Measurements from ENCODE around the gene PLEKHA1. TPM values are rescaled to one million over a fixed set of nuclear protein-coding genes. Genes with fewer than 3 reads are reported as not detected.

The PLEKHA1 gene
- total RNA-seq, 4 donors from 2014 or later = 19.2 to 52.2 (median 35.0) TPM

DNA sequence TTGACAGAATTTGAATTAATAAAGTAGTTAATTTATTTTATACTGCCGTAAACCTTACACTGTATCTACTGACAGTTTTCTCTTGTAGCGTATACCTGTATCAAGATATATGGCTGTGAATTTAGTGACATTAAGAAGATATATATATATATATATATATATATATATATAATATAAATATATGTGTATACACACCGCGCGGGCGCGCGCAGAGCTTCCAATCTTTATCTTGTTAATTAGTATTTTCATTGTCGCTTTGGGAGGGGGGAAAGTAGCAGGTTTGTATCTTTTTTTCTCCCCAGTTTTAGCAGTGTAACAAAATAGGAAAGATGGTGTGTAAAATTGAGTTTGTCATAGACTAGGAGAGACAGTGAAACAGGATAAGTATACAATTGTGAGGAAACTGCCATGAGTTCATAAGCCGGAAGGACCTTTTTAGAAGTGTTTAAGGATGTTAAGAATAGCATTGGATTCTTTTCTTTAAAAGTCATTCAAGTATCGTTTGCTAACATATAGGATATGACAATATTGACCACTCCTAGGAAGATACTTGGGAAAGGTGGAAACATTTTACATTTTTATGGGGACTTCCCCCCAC is 2.0 kb downstream of the PLEKHA1 start:
- Histone ChIP-seq H3K4me1 (peaks cover 0 to 47% (median 23%) of the 10 kb centered on the region in 4 donors), H3K27ac (peak overlapping the region in 1 of 4 donors; percentile 97), H3K27me3 (no peaks in the 10 kb centered on the region), H3K36me3 (peaks cover 0 to 6% (median 0%) of the 10 kb centered on the region in 3 donors), H3K4me3 (peak overlapping the region in 1 of 4 donors; percentile 86), H3K9me3 (no peaks in the 10 kb centered on the region)
- TF ChIP-seq EP300 (IDR thresholded peaks at IDR 0.05) (no peak), POLR2A (IDR thresholded peaks at IDR 0.05) (no peak)
- TF ChIP-seq, protein P1, sequence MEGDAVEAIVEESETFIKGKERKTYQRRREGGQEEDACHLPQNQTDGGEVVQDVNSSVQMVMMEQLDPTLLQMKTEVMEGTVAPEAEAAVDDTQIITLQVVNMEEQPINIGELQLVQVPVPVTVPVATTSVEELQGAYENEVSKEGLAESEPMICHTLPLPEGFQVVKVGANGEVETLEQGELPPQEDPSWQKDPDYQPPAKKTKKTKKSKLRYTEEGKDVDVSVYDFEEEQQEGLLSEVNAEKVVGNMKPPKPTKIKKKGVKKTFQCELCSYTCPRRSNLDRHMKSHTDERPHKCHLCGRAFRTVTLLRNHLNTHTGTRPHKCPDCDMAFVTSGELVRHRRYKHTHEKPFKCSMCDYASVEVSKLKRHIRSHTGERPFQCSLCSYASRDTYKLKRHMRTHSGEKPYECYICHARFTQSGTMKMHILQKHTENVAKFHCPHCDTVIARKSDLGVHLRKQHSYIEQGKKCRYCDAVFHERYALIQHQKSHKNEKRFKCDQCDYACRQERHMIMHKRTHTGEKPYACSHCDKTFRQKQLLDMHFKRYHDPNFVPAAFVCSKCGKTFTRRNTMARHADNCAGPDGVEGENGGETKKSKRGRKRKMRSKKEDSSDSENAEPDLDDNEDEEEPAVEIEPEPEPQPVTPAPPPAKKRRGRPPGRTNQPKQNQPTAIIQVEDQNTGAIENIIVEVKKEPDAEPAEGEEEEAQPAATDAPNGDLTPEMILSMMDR (IDR thresholded peaks at IDR 0.05) = no peak
- WGBS, 2 donors = 76 to 78% methylated on average over 11 of the region's 11 CpGs
- no peak for DNase-seq (ENCODE audit: low spot score in 2 of 2)

GRCh38 chr10:122379041-122379440 is 4.5 kb downstream of the PLEKHA1 start:
- DNase-seq (ENCODE audit: low spot score in 2 of 2) = no peak
- Histone ChIP-seq H3K9me3 (no peaks in the 10 kb centered on the region), H3K36me3 (peaks cover 0 to 6% (median 0%) of the 10 kb centered on the region in 3 donors), H3K4me3 (no peak overlapping the region), H3K27me3 (no peaks in the 10 kb centered on the region), H3K4me1 (peaks cover 0 to 29% (median 10%) of the 10 kb centered on the region in 4 donors), H3K27ac (no peak overlapping the region)
- 95% methylated on average over 5 of the region's 5 CpGs for WGBS, 2 donors
- no peak for TF ChIP-seq POLR2A (IDR thresholded peaks at IDR 0.05)

DNA sequence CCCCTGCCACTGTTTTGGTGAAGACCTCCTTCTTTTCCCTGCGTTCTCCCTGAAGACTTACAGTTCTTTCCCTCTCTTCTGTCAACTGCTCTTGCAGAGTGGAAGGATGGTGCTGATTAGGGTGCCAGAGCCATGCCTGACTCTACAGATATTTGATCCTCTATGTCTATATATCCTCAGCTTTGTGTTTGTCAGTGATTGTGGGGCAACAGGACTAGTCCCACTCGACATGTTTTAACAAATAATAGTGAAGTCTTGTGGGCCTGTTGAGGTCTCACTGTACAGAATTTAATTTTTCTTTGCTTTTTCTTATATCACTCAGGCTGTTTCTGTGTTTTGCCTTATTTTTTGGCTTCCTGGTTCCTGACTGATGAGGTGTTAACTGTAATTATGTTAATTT is 5.0 kb downstream of the PLEKHA1 start:
- Histone ChIP-seq H3K36me3 (peaks cover 0 to 6% (median 0%) of the 10 kb centered on the region in 3 donors), H3K27me3 (no peaks in the 10 kb centered on the region), H3K4me3 (no peak overlapping the region), H3K27ac (no peak overlapping the region), H3K4me1 (peaks cover 0 to 28% (median 10%) of the 10 kb centered on the region in 4 donors), H3K9me3 (no peaks in the 10 kb centered on the region)
- 88 to 94% methylated on average over 2 of the region's 2 CpGs for WGBS, 2 donors
- TF ChIP-seq POLR2A (IDR thresholded peaks at IDR 0.05) (no peak), EP300 (IDR thresholded peaks at IDR 0.05) (no peak)
- TF ChIP-seq, protein P1 (IDR thresholded peaks at IDR 0.05) = no peak
- DNase-seq (ENCODE audit: low spot score in 2 of 2) = no peak

DNA sequence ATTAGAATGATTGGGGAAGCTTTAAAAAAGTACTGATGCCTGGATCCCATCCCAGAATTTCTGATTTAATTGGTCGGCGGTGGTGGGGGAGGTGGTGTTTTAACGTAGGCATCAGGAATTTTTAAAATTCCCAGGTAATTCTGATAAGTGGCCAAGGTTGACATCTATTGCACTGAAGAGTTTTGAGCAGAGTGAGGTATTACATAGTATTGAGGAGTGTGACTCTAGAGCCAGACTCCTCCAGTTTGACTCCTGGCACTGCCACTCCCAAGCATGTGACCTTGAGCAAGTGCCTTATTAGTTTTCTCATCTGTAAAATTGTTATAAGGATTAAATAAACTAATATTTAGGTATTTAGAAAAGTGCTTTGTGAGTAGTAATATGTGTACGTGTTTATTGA is 6.2 kb downstream of the PLEKHA1 start:
- H3K4me3 ChIP-seq = no peak overlapping the region
- H3K4me1 ChIP-seq = peaks cover 0 to 26% (median 10%) of the 10 kb centered on the region in 4 donors
- TF ChIP-seq POLR2A (IDR thresholded peaks at IDR 0.05) (no peak), EP300 (IDR thresholded peaks at IDR 0.05) (no peak)
- TF ChIP-seq, protein P1 (IDR thresholded peaks at IDR 0.05) = no peak
- peaks cover 0 to 6% (median 0%) of the 10 kb centered on the region in 3 donors for H3K36me3 ChIP-seq
- H3K9me3 ChIP-seq = no peaks in the 10 kb centered on the region
- no peak overlapping the region for H3K27ac ChIP-seq
- WGBS, 2 donors = 93 to 96% methylated on average over 4 of the region's 4 CpGs
- H3K27me3 ChIP-seq = no peaks in the 10 kb centered on the region
- DNase-seq (ENCODE audit: low spot score in 2 of 2) = no peak

GRCh38 chr10:122381680-122382079 is 7.2 kb downstream of the PLEKHA1 start:
- Histone ChIP-seq H3K27me3 (no peaks in the 10 kb centered on the region), H3K9me3 (no peaks in the 10 kb centered on the region), H3K4me1 (peaks cover 0 to 16% (median 4%) of the 10 kb centered on the region in 4 donors), H3K4me3 (no peak overlapping the region), H3K27ac (no peak overlapping the region), H3K36me3 (peaks cover 0 to 6% (median 0%) of the 10 kb centered on the region in 3 donors)
- WGBS, 2 donors = 81 to 82% methylated on average over 2 of the region's 2 CpGs
- DNase-seq (ENCODE audit: low spot score in 2 of 2) = no peak
- TF ChIP-seq EP300 (IDR thresholded peaks at IDR 0.05) (no peak), POLR2A (IDR thresholded peaks at IDR 0.05) (no peak)
- TF ChIP-seq, protein P1 (IDR thresholded peaks at IDR 0.05) = no peak

Measured in tibial nerve (tissue), 4 donors.